Mesothelial cell of epicardium (in vitro differentiated cells): ENCODE results near the gene FNDC11. TPM values are rescaled to one million over a fixed set of nuclear protein-coding genes. Genes with fewer than 3 reads are reported as not detected.
"Not testable (repeated sequence)": the region's sequence is repeated elsewhere in the genome, so short reads cannot be mapped to it uniquely, and the experiment has no call there.

Experiments
- DNase-seq, 2 experiments: peaks; one replicate each; pipeline ENCODE4 v3.0.0; 2021; ENCODE audit warnings: low spot score in 2 of 2; ENCODE audit not compliant: unreplicated experiment in 2 of 2
- H3K27ac Mint-ChIP-seq: 2 replicates; pipeline ENCODE4 v1.8.0; 2021; ENCODE audit warnings: mixed read lengths
- H3K27me3 Mint-ChIP-seq: 2 replicates; pipeline ENCODE4 v1.8.0; 2021; ENCODE audit warnings: low read depth, mixed read lengths
- H3K36me3 Mint-ChIP-seq: 2 replicates; pipeline ENCODE4 v1.8.0; 2021; ENCODE audit warnings: mixed read lengths
- H3K4me1 Mint-ChIP-seq: 2 replicates; pipeline ENCODE4 v1.8.0; 2021; ENCODE audit warnings: mixed read lengths
- H3K4me3 Mint-ChIP-seq: 2 replicates; pipeline ENCODE4 v1.8.0; 2021; ENCODE audit warnings: mild to moderate bottlenecking, moderate library complexity, mixed read lengths
- H3K9me3 Mint-ChIP-seq: 2 replicates; pipeline ENCODE4 v1.8.0; 2021; ENCODE audit warnings: mixed read lengths
- CTCF ChIP-seq: fragments of 200-600 bp; sonication (generic); IDR thresholded peaks from one replicate; pipeline ENCODE4 v1.5.0; 2021; ENCODE audit warnings: antibody characterized with exemption; ENCODE audit not compliant: unreplicated experiment
- total RNA-seq: library from RNA; stranded (reverse); gene quantifications from 3 replicates; pipeline ENCODE4 v1.2.1, GENCODE V29; 2021

FNDC11 gene
- total RNA-seq, 1 donor from 2014 or later, result 1.1 TPM

- Mint-ChIP-seq H3K27ac (no peak overlapping the region), H3K9me3 (no peaks in the 10 kb centered on the region), H3K4me3 (no peak overlapping the region), H3K27me3 (no peaks in the 10 kb centered on the region), H3K36me3 (peaks cover 26% of the 10 kb centered on the region), H3K4me1 (no peaks in the 10 kb centered on the region)
- DNase-seq, result no peak
- TF ChIP-seq CTCF, result no peak
Observed at GRCh38 chr20:63598479-63599395, 44.8 kb downstream of the FNDC11 start.

GRCh38 chr20:63599396-63600050 lies 45.6 kb downstream of the FNDC11 start:
- Mint-ChIP-seq H3K36me3 (peaks cover 28% of the 10 kb centered on the region), H3K9me3 (no peaks in the 10 kb centered on the region), H3K27me3 (no peaks in the 10 kb centered on the region), H3K27ac (no peak overlapping the region), H3K4me3 (no peak overlapping the region), H3K4me1 (no peaks in the 10 kb centered on the region)
- DNase-seq, result no peak
- TF ChIP-seq CTCF, result no peak

GRCh38 chr20:63601679-63602078 lies 47.7 kb downstream of the FNDC11 start:
- peaks cover 22% of the 10 kb centered on the region for H3K36me3 Mint-ChIP-seq
- H3K27ac Mint-ChIP-seq, H3K4me1 Mint-ChIP-seq, H3K9me3 Mint-ChIP-seq, H3K4me3 Mint-ChIP-seq, H3K27me3 Mint-ChIP-seq, DNase-seq: not testable (repeated sequence)

GRCh38 chr20:63602321-63602720 lies 48.4 kb downstream of the FNDC11 start:
- no peak for DNase-seq
- H3K9me3 Mint-ChIP-seq, result no peaks in the 10 kb centered on the region
- H3K4me1 Mint-ChIP-seq, result no peaks in the 10 kb centered on the region
- no peak overlapping the region for H3K4me3 Mint-ChIP-seq
- no peaks in the 10 kb centered on the region for H3K27me3 Mint-ChIP-seq
- peaks cover 22% of the 10 kb centered on the region for H3K36me3 Mint-ChIP-seq
- no peak overlapping the region for H3K27ac Mint-ChIP-seq
- TF ChIP-seq CTCF, result no peak

Other genes starting within 250 kb of the FNDC11 start
- 0.11 to 0.63 TPM (median 0.43 TPM) in 3 replicates for gene CHRNA4, start 192.8 kb upstream of the FNDC11 start, total RNA-seq
- 9.7 to 11.8 TPM (median 10.0 TPM) in 3 replicates for gene KCNQ2, start 81.5 kb upstream of the FNDC11 start, total RNA-seq
- 14.4 to 15.6 TPM (median 14.6 TPM) in 3 replicates for gene EEF1A2, start 55.1 kb upstream of the FNDC11 start, total RNA-seq
- 258 to 271 TPM (median 269 TPM) in 3 replicates for gene PPDPF, start 33.4 kb upstream of the FNDC11 start, total RNA-seq
- 0.11 to 0.18 TPM in 2 of 3 replicates, not detected in the other for gene PTK6, start 16.8 kb upstream of the FNDC11 start, total RNA-seq
- not detected in 3 replicates for gene SRMS, start 6.4 kb upstream of the FNDC11 start, total RNA-seq
- gene HELZ2, start 20.1 kb downstream of the FNDC11 start, total RNA-seq, result 35.1 to 44.4 TPM (median 40.0 TPM) in 3 replicates
- 16.1 to 17.2 TPM (median 17.0 TPM) in 3 replicates for gene GMEB2, start 72.9 kb downstream of the FNDC11 start, total RNA-seq
- 29.9 to 34.1 TPM (median 32.1 TPM) in 3 replicates for gene STMN3, start 99.3 kb downstream of the FNDC11 start, total RNA-seq
- gene RTEL1, start 104.2 kb downstream of the FNDC11 start, total RNA-seq, result 38.7 to 45.2 TPM (median 42.2 TPM) in 3 replicates
- gene TNFRSF6B, start 142.5 kb downstream of the FNDC11 start, total RNA-seq, result 1.6 TPM in 1 of 3 replicates, not detected in the others
- gene ARFRP1, start 153.8 kb downstream of the FNDC11 start, total RNA-seq, result 45.3 to 47.2 TPM (median 46.1 TPM) in 3 replicates
- 31.3 to 36.6 TPM (median 34.6 TPM) in 3 replicates for gene ZGPAT, start 153.9 kb downstream of the FNDC11 start, total RNA-seq
- gene LIME1, start 182.5 kb downstream of the FNDC11 start, total RNA-seq, result 13.8 to 18.4 TPM (median 16.5 TPM) in 3 replicates
- 114 to 122 TPM (median 122 TPM) in 3 replicates for gene SLC2A4RG, start 185.6 kb downstream of the FNDC11 start, total RNA-seq